NCI-H510A treated with DMSO at 0.1 percent for 48 hours (cell line): ENCODE data around the gene PHYHD1.
"Not testable (repeated sequence)": the region's sequence is repeated elsewhere in the genome, so short reads cannot be mapped to it uniquely, and the experiment has no call there.

ENCODE experiments used
- DNase-seq: peaks from one replicate; lab custom pipeline; 2025; lab: John Stamatoyannopoulos, UW

Gene PHYHD1

GRCh38 chr9:128921881-128922763, 1.3 kb downstream of the PHYHD1 start:
- DNase-seq: no peak

GRCh38 chr9:128923493-128923883, 2.7 kb downstream of the PHYHD1 start:
- no peak for DNase-seq

- peak; percentile 76 for DNase-seq
Observed at GRCh38 chr9:128927731-128928411, 7.1 kb downstream of the PHYHD1 start.

- no peak for DNase-seq
Observed at GRCh38 chr9:128928624-128929023, 7.8 kb downstream of the PHYHD1 start.

GRCh38 chr9:128929560-128929959, 8.8 kb downstream of the PHYHD1 start:
- no peak for DNase-seq

GRCh38 chr9:128933731-128934130, 12.9 kb downstream of the PHYHD1 start:
- DNase-seq: no peak

GRCh38 chr9:128936171-128936865, 15.5 kb downstream of the PHYHD1 start:
- DNase-seq: no peak

- no peak for DNase-seq
Observed at GRCh38 chr9:128937310-128938165, 16.8 kb downstream of the PHYHD1 start.

GRCh38 chr9:128940271-128940921, 19.6 kb downstream of the PHYHD1 start:
- DNase-seq: no peak

- DNase-seq: no peak
Observed at GRCh38 chr9:128940946-128941755, 20.4 kb downstream of the PHYHD1 start.

GRCh38 chr9:128943832-128944620, 23.2 kb downstream of the PHYHD1 start:
- DNase-seq: no peak

GRCh38 chr9:128944966-128945365, 24.2 kb downstream of the PHYHD1 start:
- not testable (repeated sequence) for DNase-seq

GRCh38 chr9:128945798-128946501, 25.2 kb downstream of the PHYHD1 start:
- DNase-seq: no peak

GRCh38 chr9:128946571-128947276, 25.9 kb downstream of the PHYHD1 start:
- peak; percentile 17 for DNase-seq

GRCh38 chr9:128947277-128947526, 26.4 kb downstream of the PHYHD1 start:
- no peak for DNase-seq

- peak; percentile 84 for DNase-seq
Observed at GRCh38 chr9:128947527-128948301, 26.9 kb downstream of the PHYHD1 start, which contains the start of the genes DOLK and NUP188. TSS of gene DOLK (minus strand) at chr9:128947603. CDS start at chr9:128947303, 300 bp downstream. TSS of gene NUP188 (plus strand) at chr9:128947699. CDS start at chr9:128947720, 21 bp downstream.

GRCh38 chr9:128961403-128961802, 40.6 kb downstream of the PHYHD1 start:
- DNase-seq: not testable (repeated sequence)
